BLaER1 treated with 17β-estradiol and CSF1 and Interleukin-3, amounts not matched to agents 10 nM and 100 nM (cell line): ENCODE data around the gene CD46.

ENCODE experiments used
- H3K27ac ChIP-seq, 11 experiments: shearing (Covaris generic); formaldehyde crosslinking; 2 replicates each; pipeline ENCODE4 v1.8.1; 2022
- H3K27me3 ChIP-seq, 11 experiments: shearing (Covaris generic); formaldehyde crosslinking; 2 replicates each; pipeline ENCODE4 v1.8.1; 2022
- H3K36me3 ChIP-seq, 11 experiments: shearing (Covaris generic); formaldehyde crosslinking; 2 replicates each; pipeline ENCODE4 v1.8.1; 2022
- H3K4me1 ChIP-seq, 10 experiments: shearing (Covaris generic); formaldehyde crosslinking; 2 replicates each; pipeline ENCODE4 v1.8.1; 2022
- H3K4me2 ChIP-seq, 11 experiments: shearing (Covaris generic); formaldehyde crosslinking; 2 replicates each; pipeline ENCODE4 v1.8.1; 2022
- H3K4me3 ChIP-seq, 10 experiments: shearing (Covaris generic); formaldehyde crosslinking; 2 replicates each; pipeline ENCODE4 v1.8.1; 2022
- H3K9ac ChIP-seq, 11 experiments: shearing (Covaris generic); formaldehyde crosslinking; 2 replicates each; pipeline ENCODE4 v1.8.1; 2022
- H3K9me3 ChIP-seq, 11 experiments: shearing (Covaris generic); formaldehyde crosslinking; replicated peaks in 1 of 11; 2 replicates each; pipeline ENCODE4 v1.8.1; 2022
- H4K20me1 ChIP-seq, 11 experiments: shearing (Covaris generic); formaldehyde crosslinking; 2 replicates each; pipeline ENCODE4 v1.8.1; 2022
- Cebpa-rat ChIP-seq, 11 experiments: shearing (Covaris generic); IDR thresholded peaks; 2 replicates each; pipeline ENCODE4 v1.8.1; 2022

CD46 gene

GRCh38 chr1:207837673-207838072, 85.8 kb downstream of the CD46 start:
- peaks cover 0 to 30% (median 4%) of the 10 kb centered on the region in 10 experiments; a peak in 14 of 20 replicates for H3K4me1 ChIP-seq
- H3K9me3 ChIP-seq = peaks cover 0 to 6% (median 0%) of the 10 kb centered on the region in 11 experiments; a peak in 2 of 22 replicates
- H3K27ac ChIP-seq = no peak overlapping the region
- H3K27me3 ChIP-seq = no peaks in the 10 kb centered on the region
- H4K20me1 ChIP-seq = peaks cover 0 to 42% (median 0%) of the 10 kb centered on the region in 11 experiments; a peak in 3 of 22 replicates
- no peak overlapping the region for H3K9ac ChIP-seq
- H3K36me3 ChIP-seq = peaks cover 0 to 7% (median 0%) of the 10 kb centered on the region in 11 experiments; a peak in 4 of 22 replicates
- no peak overlapping the region for H3K4me3 ChIP-seq
- H3K4me2 ChIP-seq = no peak overlapping the region
- no peak for TF ChIP-seq Cebpa-rat (IDR thresholded peaks at IDR 0.05)

GRCh38 chr1:207838156-207839082, 86.6 kb downstream of the CD46 start:
- Histone ChIP-seq H3K9me3 (peaks cover 0 to 6% (median 0%) of the 10 kb centered on the region in 11 experiments; a peak in 2 of 22 replicates), H3K4me3 (no peak overlapping the region), H3K27me3 (no peaks in the 10 kb centered on the region), H4K20me1 (peaks cover 0 to 48% (median 0%) of the 10 kb centered on the region in 11 experiments; a peak in 3 of 22 replicates), H3K27ac (no peak overlapping the region), H3K4me1 (peaks cover 0 to 22% (median under 1%) of the 10 kb centered on the region in 10 experiments; a peak in 13 of 20 replicates), H3K36me3 (peaks cover 0 to 7% (median 0%) of the 10 kb centered on the region in 11 experiments; a peak in 4 of 22 replicates), H3K9ac (no peak overlapping the region), H3K4me2 (no peak overlapping the region)
- TF ChIP-seq Cebpa-rat (IDR thresholded peaks at IDR 0.05) = no peak

GRCh38 chr1:207839083-207839413, 87.2 kb downstream of the CD46 start:
- no peak overlapping the region for H3K4me2 ChIP-seq
- H3K4me1 ChIP-seq = peaks cover 0 to 22% (median 5%) of the 10 kb centered on the region in 10 experiments; a peak in 14 of 20 replicates
- peaks cover 0 to 52% (median 0%) of the 10 kb centered on the region in 11 experiments; a peak in 3 of 22 replicates for H4K20me1 ChIP-seq

GRCh38 chr1:207840380-207840779, 88.5 kb downstream of the CD46 start:
- no peak overlapping the region for H3K9ac ChIP-seq
- H3K9me3 ChIP-seq = peaks cover 0 to 6% (median 0%) of the 10 kb centered on the region in 11 experiments; a peak in 2 of 22 replicates
- no peak for TF ChIP-seq Cebpa-rat (IDR thresholded peaks at IDR 0.05)
- peaks cover 0 to 60% (median 0%) of the 10 kb centered on the region in 11 experiments; a peak in 4 of 22 replicates for H4K20me1 ChIP-seq
- H3K4me1 ChIP-seq = peaks cover 0 to 35% (median 18%) of the 10 kb centered on the region in 10 experiments; a peak in 14 of 20 replicates
- H3K27me3 ChIP-seq = no peaks in the 10 kb centered on the region
- H3K36me3 ChIP-seq = peaks cover 0 to 7% (median 0%) of the 10 kb centered on the region in 11 experiments; a peak in 4 of 22 replicates
- no peak overlapping the region for H3K27ac ChIP-seq
- H3K4me2 ChIP-seq = no peak overlapping the region
- no peak overlapping the region for H3K4me3 ChIP-seq

More at GRCh38 chr1:207839083-207839413, 87.2 kb downstream of the CD46 start:
- H3K36me3 ChIP-seq = peaks cover 0 to 7% (median 0%) of the 10 kb centered on the region in 11 experiments; a peak in 4 of 22 replicates
- no peak overlapping the region for H3K9ac ChIP-seq
- no peaks in the 10 kb centered on the region for H3K27me3 ChIP-seq
- H3K4me3 ChIP-seq = no peak overlapping the region
- peaks cover 0 to 6% (median 0%) of the 10 kb centered on the region in 11 experiments; a peak in 2 of 22 replicates for H3K9me3 ChIP-seq
- TF ChIP-seq Cebpa-rat (IDR thresholded peaks at IDR 0.05) = no peak
- no peak overlapping the region for H3K27ac ChIP-seq

- peaks cover 0 to 6% (median 0%) of the 10 kb centered on the region in 11 experiments; a peak in 2 of 22 replicates for H3K9me3 ChIP-seq
- H3K9ac ChIP-seq = no peak overlapping the region
- no peaks in the 10 kb centered on the region for H3K27me3 ChIP-seq
- H3K4me3 ChIP-seq = no peak overlapping the region
- peaks cover 0 to 41% (median 20%) of the 10 kb centered on the region in 10 experiments; a peak in 13 of 20 replicates for H3K4me1 ChIP-seq
- TF ChIP-seq Cebpa-rat (IDR thresholded peaks at IDR 0.05) = no peak
- peaks cover 0 to 56% (median 0%) of the 10 kb centered on the region in 11 experiments; a peak in 4 of 22 replicates for H4K20me1 ChIP-seq
- H3K36me3 ChIP-seq = peaks cover 0 to 5% (median 0%) of the 10 kb centered on the region in 11 experiments; a peak in 3 of 22 replicates
- peak overlapping the region in 2 of 11 experiments; percentile 21 to 30; a peak in 2 of 22 replicates for H3K4me2 ChIP-seq
- no peak overlapping the region for H3K27ac ChIP-seq
Measured at GRCh38 chr1:207841293-207841692, 89.4 kb downstream of the CD46 start.

- H3K9ac ChIP-seq = no peak overlapping the region
- no peak overlapping the region for H3K4me3 ChIP-seq
- peaks cover 0 to 41% (median 20%) of the 10 kb centered on the region in 10 experiments; a peak in 13 of 20 replicates for H3K4me1 ChIP-seq
- no peak for TF ChIP-seq Cebpa-rat (IDR thresholded peaks at IDR 0.05)
- H3K4me2 ChIP-seq = peak overlapping the region in 1 of 11 experiments; percentile 38; a peak in 2 of 22 replicates
- peaks cover 0 to 5% (median 0%) of the 10 kb centered on the region in 11 experiments; a peak in 2 of 22 replicates for H3K36me3 ChIP-seq
- peaks cover 0 to 6% (median 0%) of the 10 kb centered on the region in 11 experiments; a peak in 2 of 22 replicates for H3K9me3 ChIP-seq
- peaks cover 0 to 56% (median 0%) of the 10 kb centered on the region in 11 experiments; a peak in 4 of 22 replicates for H4K20me1 ChIP-seq
- peak overlapping the region in 2 of 11 experiments; percentile 1 to 5; a peak in 1 of 22 replicates for H3K27ac ChIP-seq
- H3K27me3 ChIP-seq = no peaks in the 10 kb centered on the region
Measured at GRCh38 chr1:207841901-207842300, 90.0 kb downstream of the CD46 start.

GRCh38 chr1:207842506-207842905, 90.7 kb downstream of the CD46 start:
- TF ChIP-seq Cebpa-rat (IDR thresholded peaks at IDR 0.05) = no peak
- Histone ChIP-seq H3K36me3 (peaks cover 0 to 5% (median 0%) of the 10 kb centered on the region in 11 experiments; a peak in 1 of 22 replicates), H4K20me1 (peaks cover 0 to 56% (median 0%) of the 10 kb centered on the region in 11 experiments; a peak in 4 of 22 replicates), H3K4me2 (no peak overlapping the region), H3K27ac (no peak overlapping the region; a peak in 1 of 22 replicates), H3K27me3 (no peaks in the 10 kb centered on the region), H3K4me3 (no peak overlapping the region), H3K9me3 (peaks cover 0 to 6% (median 0%) of the 10 kb centered on the region in 11 experiments; a peak in 2 of 22 replicates), H3K9ac (no peak overlapping the region), H3K4me1 (peaks cover 0 to 47% (median 22%) of the 10 kb centered on the region in 10 experiments; a peak in 13 of 20 replicates)

- H3K9me3 ChIP-seq = no peaks in the 10 kb centered on the region
- H3K4me2 ChIP-seq = peak overlapping the region in 9 of 11 experiments; percentile 15 to 77 (median 53); a peak in 15 of 22 replicates
- H3K4me1 ChIP-seq = peaks cover 9 to 66% (median 41%) of the 10 kb centered on the region in 10 experiments
- H3K27ac ChIP-seq = peak overlapping the region in 7 of 11 experiments; percentile 9 to 70 (median 47); a peak in 12 of 22 replicates
- H3K4me3 ChIP-seq = no peak overlapping the region
- peak in 5 of 11 experiments; percentile 31 to 75 (median 47); a peak in 4 of 22 replicates for TF ChIP-seq Cebpa-rat (IDR thresholded peaks at IDR 0.05)
- peaks cover 0 to 46% (median 0%) of the 10 kb centered on the region in 11 experiments; a peak in 4 of 22 replicates for H4K20me1 ChIP-seq
- H3K9ac ChIP-seq = no peak overlapping the region; a peak in 1 of 22 replicates
- no peaks in the 10 kb centered on the region for H3K27me3 ChIP-seq
- 0 out of 22 replicates have a peak, but pooled peaks cover 0 to 5% (median 0%) of the 10 kb centered on the region in 11 experiments for H3K36me3 ChIP-seq
Measured at GRCh38 chr1:207844371-207844770, 92.5 kb downstream of the CD46 start.
